Peyer's patch (tissue), 4 donors: ENCODE results near the gene PPP2R2D.

Experiments
- CTCF ChIP-seq, 6 experiments: fragments of 450-650 bp in 4 of 6; fragments of 200-600 bp in 2 of 6; sonication (generic) in 1 of 6; IDR thresholded peaks; one replicate each; pipeline ENCODE4 v1.5.1; 2017 to 2019; ENCODE audit warnings: antibody characterized with exemption in 6 of 6, mild to moderate bottlenecking in 3 of 6, moderate library complexity in 1 of 6
- POLR2A ChIP-seq, 2 donors: fragments of 450-650 bp; IDR thresholded peaks; one replicate each; pipeline ENCODE4 v1.5.1; 2017; ENCODE audit warnings: antibody characterized with exemption in 2 of 2, mild to moderate bottlenecking in 2 of 2, moderate library complexity in 2 of 2

GRCh38 chr10:131898061-131898460 is 2.7 kb upstream of the PPP2R2D start:
- TF ChIP-seq CTCF (IDR thresholded peaks at IDR 0.05) = no peak
- no peak for TF ChIP-seq POLR2A (IDR thresholded peaks at IDR 0.05)
